Spleen (tissue), 11 donors: Measurements from ENCODE around the gene UQCR11. TPM values are rescaled to one million over a fixed set of nuclear protein-coding genes. Genes with fewer than 3 reads are reported as not detected.

Source experiments
- DNase-seq: peaks from one replicate; pipeline ENCODE4 v3.0.0-alpha.2; 2020
- H3K27ac ChIP-seq, 8 donors: fragments of 200-600 bp; sonication (generic) in 7 of 8; 1 replicate in 4 of 8; 2 replicates in 4 of 8; pipeline versions ENCODE4 v1.5.0 to v1.8.0; 2016 to 2021; ENCODE audit warnings: inconsistent platforms in 4 of 8, mild to moderate bottlenecking in 4 of 8, moderate library complexity in 1 of 8
- H3K27me3 ChIP-seq, 7 donors: fragments of 200-600 bp; sonication (generic) in 6 of 7; replicated peaks in 1 of 7; 1 replicate in 4 of 7; 2 replicates in 3 of 7; pipeline versions ENCODE4 v1.5.0 to v1.8.0; 2016 to 2021; ENCODE audit warnings: inconsistent platforms in 3 of 7, mild to moderate bottlenecking in 1 of 7
- H3K36me3 ChIP-seq, 6 donors: fragments of 200-600 bp; sonication (generic) in 5 of 6; 1 replicate in 4 of 6; 2 replicates in 2 of 6; pipeline versions ENCODE4 v1.5.0 to v1.8.0; 2016 to 2021; ENCODE audit warnings: inconsistent platforms in 2 of 6
- H3K4me1 ChIP-seq, 6 donors: fragments of 200-600 bp; sonication (generic) in 5 of 6; 1 replicate in 3 of 6; 2 replicates in 3 of 6; pipeline versions ENCODE4 v1.5.0 to v1.8.0; 2016 to 2021; ENCODE audit warnings: inconsistent platforms in 3 of 6
- H3K4me3 ChIP-seq, 8 donors: fragments of 200-600 bp; sonication (generic) in 7 of 8; 1 replicate in 4 of 8; 2 replicates in 4 of 8; pipeline versions ENCODE4 v1.5.0 to v1.8.0; 2016 to 2021; ENCODE audit warnings: inconsistent platforms in 4 of 8, mild to moderate bottlenecking in 4 of 8, moderate library complexity in 2 of 8
- H3K9me3 ChIP-seq, 8 donors: fragments of 200-600 bp; sonication (generic) in 7 of 8; 1 replicate in 4 of 8; 2 replicates in 4 of 8; pipeline versions ENCODE4 v1.5.0 to v1.8.0; 2016 to 2021; ENCODE audit warnings: inconsistent platforms in 4 of 8
- POLR2A ChIP-seq, 3 donors: fragments of 450-650 bp; IDR thresholded peaks; one replicate each; pipeline ENCODE4 v1.5.1; 2017; ENCODE audit warnings: antibody characterized with exemption in 3 of 3, mild to moderate bottlenecking in 1 of 3
- POLR2AphosphoS5 ChIP-seq, 3 donors: sonication (generic); formaldehyde crosslinking; IDR thresholded peaks; one replicate each; pipeline ENCODE4 v1.5.1; 2017; ENCODE audit warnings: antibody characterized with exemption in 3 of 3
- WGBS, 5 donors: extraction: QIAGEN DNeasy Blood & Tissue Kit in 3 of 5; methylation state at CpG; one replicate each; pipeline versions ENCODE4 v1.1.5 to v1.1.7; 2013 to 2018; 5-methylcytosine and 5-hydroxymethylcytosine counted together
- intact Hi-C: fragments of 100-400 bp; cut with DNase I; formaldehyde crosslinking; loops from one replicate; pipeline ENCODE4 v1.15.0; 2023; ENCODE audit warnings: low total_unique reads
- polyA plus RNA-seq, 3 donors: library from polyadenylated mRNA; stranded (reverse); fragments of 200-250 nt; gene quantifications; one replicate each; pipeline ENCODE4 v1.2.1, GENCODE V29; 2013
- total RNA-seq, 7 donors: library from RNA; depleted of rRNA in 3 of 7; stranded (reverse); fragments of >200 nt in 3 of 7; fragmentation: NEBNext Ultra II Directional in 4 of 7; extraction: Animal tissue kit (Norgen Biotek cat#: 25700) in 4 of 7; gene quantifications; one replicate each; pipeline versions ENCODE4 v1.1.0 to v1.2.1, GENCODE V29; 2016 to 2021
- TF ChIP-seq, protein P1 (sequence below), 11 experiments: fragments of 200-600 bp in 7 of 11; fragments of 450-650 bp in 4 of 11; sonication (generic) in 4 of 11; IDR thresholded peaks in 8 of 11; conservative IDR thresholded peaks in 3 of 11; 1 replicate in 7 of 11; 2 replicates in 4 of 11; pipeline versions ENCODE4 v1.4.0 to v1.8.0; 2016 to 2021; ENCODE audit warnings: antibody characterized with exemption in 11 of 11, inconsistent platforms in 4 of 11, mild to moderate bottlenecking in 1 of 11
- donor health status: healthy with polysubstance abuse.
- donor health status: DM: no; HTN: no; CAD: no; lungs with moderate emphysema.
- donor health status: DM: no; HTN: no; CAD: no.
- donor health status: Bipolar disorder and iron deficiency.
- donor health status: healthy.
- donor health status: DM: no; HTN: no; CAD: no.
- donor health status: DM: yes; HTN: yes; CAD: no.

The UQCR11 gene
- total and polyA plus RNA-seq, 10 donors: 40.9 to 165 (median 137) TPM

DNA sequence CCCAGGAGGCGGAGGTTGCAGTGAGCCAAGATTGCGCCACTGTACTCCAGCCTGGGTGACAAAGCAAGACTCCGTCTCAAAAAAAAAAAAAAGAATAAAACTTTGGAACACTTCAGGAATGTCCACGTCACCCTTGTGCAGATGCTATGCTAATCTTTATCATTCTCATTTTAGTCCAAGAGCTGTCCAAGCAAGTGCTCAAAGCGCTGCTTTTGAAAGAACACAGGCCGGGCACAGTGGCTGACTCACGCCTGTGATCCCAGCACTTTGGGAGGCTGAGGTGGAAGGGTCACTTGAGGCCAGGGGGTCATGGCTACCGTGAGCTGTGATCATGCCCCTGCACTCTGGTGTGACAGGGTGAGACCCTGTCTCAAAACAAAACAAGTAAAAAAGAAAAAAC, 11.1 kb upstream of the UQCR11 start:
- Histone ChIP-seq H3K27me3 (no peaks in the 10 kb centered on the region), H3K9me3 (no peaks in the 10 kb centered on the region), H3K4me3 (no peak overlapping the region), H3K4me1 (peaks cover 0 to 31% (median 13%) of the 10 kb centered on the region in 6 donors), H3K36me3 (peaks cover 0 to 100% (median 81%) of the 10 kb centered on the region in 6 donors), H3K27ac (no peak overlapping the region)
- intact Hi-C loops: no loop called here
- no peak for TF ChIP-seq POLR2AphosphoS5 (IDR thresholded peaks at IDR 0.05)
- TF ChIP-seq, protein P1, sequence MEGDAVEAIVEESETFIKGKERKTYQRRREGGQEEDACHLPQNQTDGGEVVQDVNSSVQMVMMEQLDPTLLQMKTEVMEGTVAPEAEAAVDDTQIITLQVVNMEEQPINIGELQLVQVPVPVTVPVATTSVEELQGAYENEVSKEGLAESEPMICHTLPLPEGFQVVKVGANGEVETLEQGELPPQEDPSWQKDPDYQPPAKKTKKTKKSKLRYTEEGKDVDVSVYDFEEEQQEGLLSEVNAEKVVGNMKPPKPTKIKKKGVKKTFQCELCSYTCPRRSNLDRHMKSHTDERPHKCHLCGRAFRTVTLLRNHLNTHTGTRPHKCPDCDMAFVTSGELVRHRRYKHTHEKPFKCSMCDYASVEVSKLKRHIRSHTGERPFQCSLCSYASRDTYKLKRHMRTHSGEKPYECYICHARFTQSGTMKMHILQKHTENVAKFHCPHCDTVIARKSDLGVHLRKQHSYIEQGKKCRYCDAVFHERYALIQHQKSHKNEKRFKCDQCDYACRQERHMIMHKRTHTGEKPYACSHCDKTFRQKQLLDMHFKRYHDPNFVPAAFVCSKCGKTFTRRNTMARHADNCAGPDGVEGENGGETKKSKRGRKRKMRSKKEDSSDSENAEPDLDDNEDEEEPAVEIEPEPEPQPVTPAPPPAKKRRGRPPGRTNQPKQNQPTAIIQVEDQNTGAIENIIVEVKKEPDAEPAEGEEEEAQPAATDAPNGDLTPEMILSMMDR (IDR thresholded peaks at IDR 0.05 in 8 of 11, conservative IDR thresholded peaks at IDR 0.05 in 3 of 11): no peak
- TF ChIP-seq POLR2A (IDR thresholded peaks at IDR 0.05): no peak
- 84 to 89% (median 86%) methylated on average over 8 of the region's 8 CpGs for WGBS, 5 donors
- DNase-seq: no peak

DNA sequence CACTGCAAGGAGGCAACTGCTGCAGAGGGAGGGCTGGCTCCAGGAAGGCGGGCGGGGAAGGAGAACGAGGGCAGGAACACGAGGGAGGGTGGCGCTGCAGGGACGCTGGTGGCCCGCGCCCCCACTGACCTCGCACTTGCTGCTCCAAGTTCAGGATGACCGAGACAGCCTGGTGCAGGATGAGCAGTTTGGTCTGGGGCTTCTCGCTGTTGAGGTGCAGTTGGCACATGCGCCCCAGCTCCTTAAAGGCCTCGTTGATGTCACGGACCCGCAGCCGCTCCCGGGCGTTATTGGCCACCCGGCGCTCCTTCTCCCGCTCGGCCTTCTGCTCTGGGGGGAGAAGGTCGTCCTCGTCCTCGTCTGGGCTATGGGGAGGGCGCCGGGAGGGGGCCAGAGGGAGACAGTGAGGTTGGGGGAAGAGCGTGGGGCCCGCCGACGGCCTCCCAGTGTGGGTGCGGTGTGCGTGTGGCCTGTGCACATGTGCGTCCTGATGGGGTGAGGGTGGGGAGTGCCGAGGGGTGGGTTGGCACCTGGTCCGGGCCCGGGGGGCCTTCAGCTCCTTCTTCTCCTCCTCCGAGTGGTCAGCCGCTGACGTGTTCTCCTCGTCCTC, 10.0 kb upstream of the UQCR11 start:
- no peaks in the 10 kb centered on the region for H3K9me3 ChIP-seq
- peaks cover 0 to 32% (median 15%) of the 10 kb centered on the region in 6 donors for H3K4me1 ChIP-seq
- no peak overlapping the region for H3K27ac ChIP-seq
- TF ChIP-seq POLR2AphosphoS5 (IDR thresholded peaks at IDR 0.05) (peak; percentile 13 to 58 (median 42)), POLR2A (IDR thresholded peaks at IDR 0.05) (no peak)
- TF ChIP-seq, protein P1 (IDR thresholded peaks at IDR 0.05 in 8 of 11, conservative IDR thresholded peaks at IDR 0.05 in 3 of 11): no peak
- peaks cover 0 to 100% (median 78%) of the 10 kb centered on the region in 6 donors for H3K36me3 ChIP-seq
- DNase-seq: no peak
- H3K4me3 ChIP-seq: no peak overlapping the region
- WGBS, 5 donors: 90 to 96% (median 94%) methylated on average over 30 to 41 of the region's 41 CpGs
- intact Hi-C loops: no loop called here
- H3K27me3 ChIP-seq: no peaks in the 10 kb centered on the region

DNA sequence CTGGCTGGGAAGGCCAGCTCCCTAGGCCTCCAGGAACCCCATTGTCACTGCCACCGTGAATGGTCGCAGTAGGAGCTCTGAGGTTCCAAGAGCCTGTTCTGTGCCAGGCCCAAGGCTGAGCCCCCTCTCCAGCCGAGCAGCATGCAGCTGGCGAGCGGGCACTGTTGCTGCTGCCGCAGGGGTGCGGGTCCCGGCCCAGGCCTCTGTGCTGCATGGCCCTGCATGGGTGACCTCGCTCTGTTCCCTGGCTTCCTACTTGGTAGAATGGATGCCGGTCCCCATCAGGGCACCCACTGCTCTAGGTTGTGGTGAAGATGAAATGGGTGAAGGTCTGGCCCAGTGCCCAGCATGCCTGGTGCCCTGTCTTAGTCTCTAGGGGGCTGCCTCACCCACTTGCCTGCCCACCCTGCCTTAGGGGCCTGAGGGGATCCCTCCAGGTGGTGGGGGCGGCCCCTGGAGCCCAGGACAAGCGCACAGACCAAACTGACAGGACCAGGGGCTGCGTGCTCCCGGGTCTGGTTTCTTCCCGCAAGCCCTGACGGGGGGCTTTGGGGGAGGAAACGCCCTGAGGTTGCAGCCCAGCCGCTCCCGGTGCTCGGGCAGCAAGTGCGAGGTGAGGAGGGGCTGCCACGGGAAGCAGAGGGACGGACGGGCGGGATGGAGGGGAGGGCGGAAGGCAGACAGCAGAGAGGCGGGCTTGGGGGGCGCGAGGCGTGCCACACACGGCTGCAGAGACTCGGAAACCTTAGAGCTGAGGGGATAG, 8.7 kb upstream of the UQCR11 start:
- peaks cover 6 to 43% (median 27%) of the 10 kb centered on the region in 6 donors for H3K4me1 ChIP-seq
- H3K27ac ChIP-seq: no peak overlapping the region
- DNase-seq: no peak
- intact Hi-C loops: no loop called here
- WGBS, 5 donors: 91 to 95% (median 94%) methylated on average over 18 to 32 of the region's 32 CpGs
- no peaks in the 10 kb centered on the region for H3K27me3 ChIP-seq
- TF ChIP-seq POLR2A (IDR thresholded peaks at IDR 0.05) (no peak), POLR2AphosphoS5 (IDR thresholded peaks at IDR 0.05) (no peak)
- TF ChIP-seq, protein P1 (IDR thresholded peaks at IDR 0.05 in 8 of 11, conservative IDR thresholded peaks at IDR 0.05 in 3 of 11): no peak
- H3K9me3 ChIP-seq: no peaks in the 10 kb centered on the region
- H3K4me3 ChIP-seq: no peak overlapping the region
- H3K36me3 ChIP-seq: peaks cover 0 to 96% (median 68%) of the 10 kb centered on the region in 6 donors

DNA sequence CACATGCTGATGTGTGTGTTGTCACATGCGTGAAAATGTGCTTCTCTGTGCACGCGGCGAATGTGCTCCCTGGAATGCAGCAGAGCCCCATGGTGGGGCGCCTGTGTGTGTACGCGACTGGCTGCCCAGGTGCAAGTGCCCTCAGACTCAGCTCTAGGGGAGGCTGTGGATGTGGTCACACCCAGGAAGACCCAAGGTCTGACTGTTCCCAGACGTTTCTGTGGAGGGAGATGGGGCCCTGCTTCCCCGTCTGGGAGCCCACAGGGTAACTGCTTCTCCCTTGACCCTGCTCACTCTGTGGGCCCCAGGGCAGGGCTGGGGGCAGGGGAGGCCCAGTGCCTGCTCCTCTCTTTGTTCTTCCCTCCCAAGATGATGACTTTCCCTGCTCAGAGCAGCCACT, 7.9 kb upstream of the UQCR11 start:
- Histone ChIP-seq H3K4me1 (peaks cover 14 to 43% (median 34%) of the 10 kb centered on the region in 6 donors), H3K4me3 (no peak overlapping the region), H3K36me3 (peaks cover 0 to 87% (median 63%) of the 10 kb centered on the region in 6 donors), H3K9me3 (no peaks in the 10 kb centered on the region), H3K27me3 (no peaks in the 10 kb centered on the region), H3K27ac (no peak overlapping the region)
- intact Hi-C loops: no loop called here
- no peak for TF ChIP-seq POLR2A (IDR thresholded peaks at IDR 0.05)
- TF ChIP-seq POLR2AphosphoS5 (IDR thresholded peaks at IDR 0.05): peak in 1 of 3 donors; percentile 32
- DNase-seq: no peak
- 75 to 84% (median 80%) methylated on average over 7 to 9 of the region's 9 CpGs for WGBS, 5 donors
